SK-MEL-5 (cell line): ENCODE results near the gene RDH14. TPM values are rescaled to one million over a fixed set of nuclear protein-coding genes. Genes with fewer than 3 reads are reported as not detected.

Experiments
- DNase-seq: peaks from one replicate; pipeline ENCODE4 v3.0.0-alpha.2; 2016; ENCODE audit warnings: low read depth, low spot score
- in situ Hi-C: cut with HindIII; loops from 2 replicates; pipeline ENCODE4 v1.10.0; 2016; ENCODE audit warnings: low sequenced_read_pairs, high pct_unique_total_duplicates, low pct_unique_long_range_greater_than_20kb
- total RNA-seq: library from RNA; depleted of rRNA; stranded (reverse); fragments of >200 nt; shearing (Covaris generic); gene quantifications from 2 replicates; pipeline ENCODE4 v1.2.3, GENCODE V29; 2014

RDH14 gene
- total RNA-seq, 1 experiment from 2014 or later = 47.2 TPM

DNA sequence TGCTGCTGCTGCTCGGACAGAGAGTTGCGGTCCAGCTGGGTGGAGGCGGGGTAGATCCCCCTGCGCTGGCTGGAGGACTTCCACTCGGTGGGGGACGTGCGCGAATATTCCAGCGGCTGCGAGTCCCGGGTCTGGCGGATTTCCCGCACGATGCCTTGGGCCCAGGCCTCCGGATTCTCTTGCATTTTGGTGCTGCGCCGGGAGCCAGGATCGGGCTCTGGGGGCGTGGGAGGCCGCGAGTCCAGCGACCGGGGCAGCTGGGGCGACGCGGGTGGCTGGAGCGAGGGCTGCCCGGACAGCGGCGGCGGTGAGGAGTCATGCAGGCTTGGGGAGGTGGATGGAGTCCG lies 24.1 kb upstream of the RDH14 start:
- in situ Hi-C loops = no loop called here
- no peak for DNase-seq

DNA sequence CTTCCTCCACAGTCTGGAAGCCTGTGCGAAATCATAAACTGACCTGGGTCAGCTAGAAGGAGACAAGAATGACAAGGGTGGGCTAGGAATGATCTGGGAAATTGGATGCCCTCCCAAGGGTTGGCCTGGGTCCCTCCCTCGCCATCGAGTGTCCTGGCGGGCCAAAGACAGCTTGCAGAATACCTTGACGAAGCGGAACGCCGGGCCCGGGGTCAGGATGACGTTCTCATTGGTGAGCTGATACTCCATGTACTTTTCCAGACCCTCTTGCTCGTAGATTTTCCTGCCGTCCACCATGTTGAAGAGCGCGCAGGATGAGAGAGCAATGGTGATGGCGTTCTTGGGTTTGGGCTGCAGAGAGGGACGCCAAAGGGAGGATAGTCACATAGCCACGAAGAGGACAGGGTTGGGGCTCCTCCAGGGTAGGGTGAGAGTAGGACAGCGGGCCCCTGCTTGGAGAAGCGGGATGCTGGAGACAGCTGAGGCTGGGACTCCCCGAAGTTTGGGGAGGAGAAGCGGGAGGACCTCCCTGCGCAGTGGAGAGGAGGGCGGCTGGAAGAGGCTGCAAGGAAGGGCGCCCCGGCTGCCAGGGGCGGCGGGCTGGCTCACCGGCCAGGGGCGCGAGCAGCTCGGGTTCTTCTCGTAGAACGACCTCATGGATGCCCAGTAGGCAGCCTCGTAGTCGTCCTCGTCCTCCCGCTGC lies 23.6 kb upstream of the RDH14 start:
- in situ Hi-C loops = no loop called here

DNA sequence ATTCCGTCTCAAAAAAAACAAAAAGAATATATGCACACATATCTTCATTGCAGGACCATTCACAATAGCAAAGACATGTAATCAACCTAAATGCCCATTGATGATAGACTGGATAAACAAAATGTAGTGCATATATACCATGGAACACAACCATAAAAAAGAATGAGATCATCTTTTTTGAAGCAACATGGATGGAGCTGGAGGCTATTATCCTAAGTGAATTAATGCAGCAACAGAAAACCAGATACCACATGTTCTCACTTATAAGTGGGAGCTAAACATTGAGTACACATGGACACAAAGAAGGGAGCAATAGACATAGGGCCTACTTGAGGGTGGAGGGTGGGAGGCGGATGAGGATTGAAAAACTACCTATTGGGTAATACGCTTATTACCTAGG lies 20.2 kb upstream of the RDH14 start:
- in situ Hi-C loops = no loop called here
- no peak for DNase-seq

More for the DNA sequence above, 23.6 kb upstream of the RDH14 start:
- DNase-seq = no peak

DNA sequence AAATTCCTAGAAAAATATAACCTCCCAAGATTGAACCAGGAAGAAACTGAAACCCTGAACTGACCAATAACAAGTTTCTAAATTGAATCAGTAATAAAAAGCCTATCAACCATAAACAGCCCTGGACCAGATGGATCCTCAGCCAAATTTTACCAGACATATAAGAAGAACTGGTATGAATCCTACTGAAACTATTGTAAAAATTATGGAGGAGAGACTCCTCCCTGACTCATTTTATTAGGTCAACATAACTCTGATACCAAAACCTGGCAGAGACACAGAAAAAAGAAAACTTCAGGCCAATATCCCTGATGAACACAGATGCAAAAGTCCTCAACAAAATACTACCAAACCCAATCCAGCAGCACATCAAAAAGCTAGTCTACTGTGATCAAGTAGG lies 17.6 kb upstream of the RDH14 start:
- in situ Hi-C loops = no loop called here
- no peak for DNase-seq

DNA sequence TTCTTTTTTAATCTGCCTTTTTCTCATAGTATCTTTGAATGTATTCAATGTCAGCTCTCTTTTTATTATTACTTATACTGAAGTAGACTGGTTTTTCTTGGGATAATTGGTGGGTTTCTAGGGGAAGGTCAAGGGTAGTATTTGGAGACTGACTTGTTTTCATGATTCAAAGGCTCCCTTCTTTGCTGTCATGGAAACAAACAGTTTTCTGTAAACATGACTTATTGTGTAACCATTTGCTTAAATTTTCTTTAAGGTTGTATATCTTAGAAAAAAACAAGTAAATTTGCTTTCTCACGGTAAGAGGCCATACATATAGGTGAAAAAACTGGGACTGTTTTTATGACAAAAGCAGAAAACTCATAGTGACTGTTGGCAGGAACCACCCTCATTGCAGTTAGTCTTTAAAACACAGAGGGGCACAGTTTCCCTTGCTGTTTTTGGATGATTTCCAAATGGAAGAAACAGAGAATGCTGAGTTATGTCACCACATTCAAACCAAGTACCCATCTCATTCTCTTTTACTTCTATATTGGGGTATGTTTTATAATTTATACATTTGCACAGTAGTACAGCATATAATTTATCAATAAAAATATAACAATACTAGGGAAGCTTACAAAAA lies 5.8 kb upstream of the RDH14 start:
- in situ Hi-C loops = no loop called here
- DNase-seq = no peak

DNA sequence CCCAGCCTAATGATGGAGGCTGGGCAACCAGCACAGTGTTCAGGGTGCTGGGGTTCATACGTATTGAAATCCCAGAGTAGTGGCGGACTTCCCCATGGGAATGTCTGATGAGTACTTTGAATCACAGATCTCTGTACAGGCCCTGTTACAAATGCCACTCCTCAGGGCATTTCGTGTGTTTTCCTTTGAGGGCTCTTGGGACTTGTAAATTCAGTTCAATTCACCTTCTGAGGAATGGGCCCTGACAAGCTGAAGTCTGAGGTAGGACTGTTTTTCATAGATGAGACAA lies 288 bp upstream of the RDH14 start:
- no peak for DNase-seq
- in situ Hi-C loops = no loop called here

DNA sequence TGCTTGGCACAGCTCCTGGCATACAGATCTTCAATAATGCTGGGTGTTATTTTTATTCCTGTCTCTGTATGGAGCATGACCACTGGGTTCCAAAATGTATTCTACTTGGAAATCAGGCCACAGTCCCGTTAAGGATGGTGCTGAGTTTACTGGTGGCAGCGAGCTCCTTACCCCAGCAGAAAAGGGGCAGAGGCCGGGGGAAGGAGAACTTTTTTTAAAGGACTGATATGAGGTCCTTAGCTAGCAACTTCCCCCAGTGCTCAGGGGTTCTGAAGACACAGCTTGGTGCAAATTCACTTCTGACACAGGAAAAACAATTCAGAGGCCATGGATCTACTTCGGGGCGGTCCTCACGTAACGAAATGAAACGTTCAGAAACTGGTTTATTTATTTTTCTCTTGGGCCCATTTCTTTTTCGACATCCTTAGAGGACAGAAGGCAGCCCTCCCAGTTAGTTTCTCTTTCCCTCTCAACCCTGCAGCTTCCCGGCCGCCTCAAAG lies 872 bp downstream of the RDH14 start:
- in situ Hi-C loops = no loop called here
- peak; percentile 4 for DNase-seq

DNA sequence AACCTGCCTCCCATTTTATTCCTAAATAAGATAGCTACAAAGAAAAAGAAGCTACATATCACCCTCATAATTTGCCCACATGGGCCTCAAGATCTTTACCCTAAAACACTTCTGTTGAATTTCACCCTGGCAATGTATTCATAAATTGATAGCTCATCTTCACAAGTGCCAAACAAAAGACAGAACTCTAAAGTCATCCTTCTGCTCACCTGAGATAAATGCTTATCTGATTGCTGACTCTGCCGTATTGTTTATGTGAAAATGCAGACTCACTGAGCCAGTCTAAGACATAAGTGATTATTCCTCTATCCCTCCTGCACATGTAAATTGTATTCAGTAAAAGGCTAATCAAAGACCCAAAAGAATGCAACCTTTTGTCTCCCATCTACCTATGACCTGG lies 2.0 kb downstream of the RDH14 start:
- DNase-seq = no peak
- in situ Hi-C loops = no loop called here

DNA sequence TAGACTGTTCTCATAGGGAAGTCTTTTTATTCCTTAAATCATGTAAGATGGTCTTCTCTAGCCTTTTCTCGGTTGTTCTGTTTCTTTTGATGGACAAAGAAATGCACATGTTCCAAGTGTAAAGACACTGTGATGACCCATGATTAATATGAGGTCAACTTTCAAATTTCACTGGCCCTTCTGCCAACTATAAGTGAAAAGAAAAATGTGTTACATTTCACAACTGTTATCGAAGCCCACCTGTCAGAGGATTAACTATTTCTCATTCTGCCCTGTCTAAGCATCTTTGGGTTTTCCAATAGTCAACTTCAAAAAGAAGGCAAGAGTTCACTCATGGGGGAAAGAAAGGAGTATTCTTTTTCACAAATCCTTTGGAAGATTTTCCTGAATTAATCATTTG lies 3.3 kb downstream of the RDH14 start:
- in situ Hi-C loops = no loop called here
- DNase-seq = no peak

DNA sequence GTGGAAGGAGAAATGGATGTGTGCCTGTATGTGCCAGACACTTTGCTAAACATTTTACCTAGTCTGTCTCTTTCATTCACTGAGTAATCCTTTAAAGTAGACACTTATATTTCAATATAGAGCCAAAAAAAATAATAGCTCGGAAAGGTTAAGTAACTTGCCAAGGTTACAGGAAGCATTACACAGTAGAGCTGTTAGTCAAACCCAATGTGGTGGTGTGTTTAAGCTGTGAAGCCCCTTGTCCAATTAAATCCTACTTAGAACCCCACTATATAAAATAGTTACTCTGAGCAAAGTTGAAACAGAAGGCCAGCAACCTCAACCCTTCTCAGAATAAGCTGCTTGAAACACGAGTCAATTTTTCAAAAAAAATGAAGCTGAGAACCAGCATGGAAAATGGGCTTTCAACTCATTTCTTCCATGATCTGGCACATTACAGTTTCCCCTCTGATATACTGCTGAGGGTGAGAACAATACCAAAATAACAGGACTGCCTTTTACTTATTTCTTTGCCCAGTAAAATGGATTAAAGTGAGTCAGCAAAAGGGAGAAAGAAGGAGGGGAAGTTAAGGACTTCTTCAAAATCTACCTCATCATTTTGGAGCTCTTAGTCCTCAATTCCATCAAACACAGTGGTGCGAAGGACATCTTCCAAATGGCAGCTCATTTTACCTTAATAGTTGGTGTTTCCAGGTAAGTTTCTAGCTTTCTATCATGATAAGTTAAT lies 7.9 kb downstream of the RDH14 start:
- in situ Hi-C loops = no loop called here
- DNase-seq = no peak

DNA sequence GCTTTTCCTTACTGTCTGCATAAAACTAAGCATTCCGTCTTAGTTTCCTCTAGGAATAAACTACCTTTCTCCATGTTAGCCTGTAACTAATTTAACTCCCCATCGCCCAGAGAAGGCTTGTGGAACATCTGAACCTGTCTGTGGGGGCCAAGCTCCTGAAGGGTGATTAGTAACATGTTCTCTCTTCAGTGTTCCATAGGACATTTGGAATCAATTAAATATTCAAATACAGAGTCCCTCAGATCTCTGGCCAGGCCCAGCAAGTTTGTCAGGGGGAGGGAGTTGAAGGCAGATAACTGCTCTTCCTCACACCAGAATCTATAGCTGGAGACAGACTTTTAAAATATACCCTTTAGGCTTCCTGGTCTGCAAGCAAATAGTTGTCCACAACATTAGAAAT lies 8.8 kb downstream of the RDH14 start:
- in situ Hi-C loops = no loop called here
- no peak for DNase-seq

DNA sequence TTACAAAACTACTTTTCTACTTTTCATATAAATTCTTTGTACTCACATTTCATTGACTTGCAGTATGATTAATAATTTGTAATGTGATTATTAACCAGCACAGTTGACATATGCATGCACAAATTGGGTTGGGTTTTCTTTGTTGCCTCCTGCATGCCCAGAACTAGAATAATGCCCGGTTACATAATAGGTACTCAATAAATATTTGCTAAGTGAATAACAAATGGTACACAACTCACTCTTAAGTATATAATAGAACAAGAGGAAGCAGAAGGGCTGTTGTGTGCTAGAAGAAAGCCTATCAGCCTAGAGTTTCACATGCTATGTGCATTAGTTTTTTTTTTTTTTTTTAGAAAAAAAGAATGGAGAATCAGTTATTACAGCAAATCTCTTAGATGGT lies 9.3 kb downstream of the RDH14 start:
- no peak for DNase-seq
- in situ Hi-C loops = no loop called here

DNA sequence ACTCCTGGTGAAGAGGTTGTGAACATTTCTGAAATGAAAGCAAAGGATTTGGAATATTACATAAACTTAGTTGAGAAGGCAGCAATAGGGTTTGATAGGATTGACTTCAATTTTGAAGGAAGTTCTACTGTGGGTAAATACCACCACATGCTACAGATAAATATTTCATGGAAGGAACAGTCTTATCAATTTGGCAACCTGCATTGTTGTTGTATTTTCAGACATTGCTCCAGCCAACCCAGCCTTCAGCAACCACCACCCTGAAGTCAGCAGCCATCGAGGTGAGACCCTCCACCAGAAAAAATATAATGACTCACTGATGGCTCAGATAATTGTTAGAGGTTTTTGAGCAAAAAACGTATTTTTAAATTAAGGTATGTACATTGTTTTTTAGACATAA lies 10.0 kb downstream of the RDH14 start:
- in situ Hi-C loops = no loop called here
- DNase-seq = no peak

DNA sequence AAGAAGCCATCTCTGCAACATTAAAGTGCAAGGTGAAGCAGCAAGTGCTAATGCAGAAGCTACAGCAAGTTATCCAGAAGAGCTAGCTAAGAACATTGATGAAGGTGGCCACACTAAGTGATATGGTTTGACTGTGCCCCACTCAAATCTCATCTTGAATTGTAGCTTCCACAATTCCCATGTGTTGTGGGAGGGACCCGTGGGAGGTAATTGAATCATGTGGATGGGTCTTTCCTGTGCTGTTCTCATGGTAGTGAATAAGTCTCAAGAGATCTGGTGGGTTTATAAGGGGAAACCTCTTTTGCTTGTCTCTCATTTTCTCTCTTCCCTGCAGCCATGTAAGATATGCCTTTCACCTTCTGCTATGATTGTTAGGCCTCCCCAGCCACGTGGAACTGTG lies 11.4 kb downstream of the RDH14 start:
- in situ Hi-C loops = no loop called here

DNA sequence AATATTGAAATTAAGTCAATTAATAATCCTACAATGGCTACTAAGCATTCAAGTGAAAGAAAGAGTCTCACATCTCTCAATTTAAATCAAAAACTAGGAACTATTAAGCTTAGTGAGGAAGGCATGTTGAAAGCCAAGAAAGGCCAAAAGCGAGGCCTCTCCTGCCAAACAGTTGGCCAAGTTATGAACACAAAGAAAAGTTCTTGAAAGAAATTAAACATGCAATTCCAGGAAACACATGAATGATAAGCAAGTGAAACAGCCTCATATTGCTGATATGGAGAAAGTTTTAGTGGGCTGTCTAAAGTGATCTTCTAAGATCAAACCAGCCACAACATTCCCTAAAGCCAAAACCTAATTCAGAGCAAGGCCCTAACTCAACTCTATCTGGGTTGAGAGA lies 11.8 kb downstream of the RDH14 start:
- in situ Hi-C loops = no loop called here
- DNase-seq = no peak

More for the DNA sequence above, 11.4 kb downstream of the RDH14 start:
- no peak for DNase-seq

DNA sequence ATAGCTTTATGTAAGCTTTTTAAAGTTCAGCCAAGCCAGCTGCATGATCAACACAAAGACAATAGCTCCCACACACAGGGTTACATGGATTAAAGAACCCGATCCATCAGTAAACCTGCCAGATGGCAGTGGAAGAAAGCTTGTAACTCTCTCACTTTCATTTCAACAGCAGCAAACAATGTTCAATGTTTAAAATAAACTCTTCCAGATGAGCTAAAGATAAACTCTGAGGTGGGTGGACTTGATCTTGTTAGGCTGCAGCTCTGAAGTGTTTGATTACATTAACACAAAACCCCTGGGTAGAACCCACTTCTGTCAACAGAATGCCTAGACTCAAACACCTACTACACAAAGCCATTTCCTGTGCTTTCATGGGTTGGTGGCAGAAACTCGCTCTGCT lies 13.9 kb downstream of the RDH14 start:
- in situ Hi-C loops = no loop called here
- no peak for DNase-seq

DNA sequence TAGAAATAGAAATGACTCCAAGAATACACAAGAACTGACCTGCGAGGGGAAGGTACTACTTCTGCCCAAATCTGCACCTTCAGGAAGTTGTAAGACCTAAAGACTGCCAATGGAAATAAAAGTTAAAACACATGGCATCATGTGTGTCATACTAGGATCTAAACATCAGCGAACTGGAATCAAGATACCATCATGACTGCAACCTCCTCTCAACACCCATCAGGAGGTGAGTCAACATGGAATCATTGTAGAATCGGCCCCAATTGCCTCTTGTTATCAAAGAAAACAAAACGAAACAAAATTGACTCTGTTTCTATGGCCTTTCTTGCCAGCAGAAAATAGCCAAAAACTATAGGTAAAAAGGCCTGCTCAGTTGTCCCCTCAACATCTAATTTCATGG lies 15.1 kb downstream of the RDH14 start:
- in situ Hi-C loops = no loop called here
- no peak for DNase-seq

DNA sequence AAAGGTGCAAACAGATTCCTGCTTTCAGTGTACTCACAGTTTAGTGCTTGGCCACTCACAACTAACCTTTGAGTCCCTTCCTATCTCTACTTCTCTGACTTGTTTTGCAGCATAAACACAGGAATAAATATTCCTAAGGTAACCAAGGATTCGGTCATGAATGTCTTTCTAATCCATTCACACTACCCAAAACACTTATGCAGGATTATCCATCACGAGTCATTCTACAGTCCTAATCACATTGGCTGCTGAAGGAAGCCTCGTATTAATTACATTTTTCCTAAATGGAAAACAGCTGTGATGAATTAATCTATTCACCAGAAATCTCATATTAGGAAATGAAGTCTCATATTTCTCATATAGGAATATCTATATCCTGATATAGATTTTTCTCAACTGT lies 16.3 kb downstream of the RDH14 start:
- in situ Hi-C loops = no loop called here
- no peak for DNase-seq

DNA sequence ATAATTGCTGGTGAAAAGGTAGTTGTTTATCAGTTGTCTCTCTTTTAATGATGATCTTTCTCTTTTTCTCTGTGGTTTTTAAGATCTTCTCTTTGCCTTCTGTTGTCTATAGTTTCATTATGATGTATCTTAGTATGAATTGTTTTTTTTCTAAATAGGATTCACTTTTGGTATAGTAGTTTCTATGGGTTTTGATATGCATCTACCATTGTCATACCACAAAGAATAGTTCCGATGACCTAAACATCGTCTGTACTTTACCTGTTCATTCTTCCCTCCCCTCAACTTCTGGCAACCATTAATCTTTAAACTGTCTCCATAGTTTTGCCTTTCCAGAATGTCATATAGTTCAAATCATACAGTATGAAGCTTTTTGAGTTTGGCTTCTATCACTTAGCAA lies 19.6 kb downstream of the RDH14 start:
- in situ Hi-C loops = no loop called here
- DNase-seq = no peak
